Brain microvascular endothelial cell (primary cell): ENCODE measurements around the gene FBXO30.

Experiments
- DNase-seq: peaks from one replicate; pipeline ENCODE4 v3.0.0-alpha.2; 2020
- H3K27ac ChIP-seq: fragments of 250-450 bp; sonication (Bioruptor Pico); 2 replicates; pipeline ENCODE4 v1.5.1; 2020; ENCODE audit warnings: mild to moderate bottlenecking, moderate library complexity
- H3K27me3 ChIP-seq: fragments of 250-450 bp; sonication (Bioruptor Pico); replicated peaks from 2 replicates; pipeline ENCODE4 v1.5.1; 2020; ENCODE audit warnings: mild to moderate bottlenecking
- H3K36me3 ChIP-seq: fragments of 250-450 bp; sonication (Bioruptor Pico); replicated peaks from 2 replicates; pipeline ENCODE4 v1.5.1; 2020; ENCODE audit warnings: mild to moderate bottlenecking
- H3K4me3 ChIP-seq: 2 replicates; pipeline ENCODE4 v1.5.1; 2011; ENCODE audit warnings: low read depth, mild to moderate bottlenecking, control low read depth, low read length, moderate library complexity
- CTCF ChIP-seq: IDR thresholded peaks from 2 replicates; pipeline ENCODE4 v1.5.1; 2011; ENCODE audit warnings: low read depth, mild to moderate bottlenecking, moderate library complexity, low read length, control low read depth, inconsistent platforms; ENCODE audit errors: missing control alignments
- in situ Hi-C: cut with HindIII; loops from 2 replicates; pipeline ENCODE4 v1.10.0; 2017; ENCODE audit warnings: low sequenced_read_pairs, low pct_ligation_motif_present

The FBXO30 gene

GRCh38 chr6:145814501-145815308, at the start of gene FBXO30:
Gene FBXO30, minus strand, starts transcription at chr6:145814795. Its CDS starts 8,390 bp downstream, at chr6:145806405.
- in situ Hi-C loops, result no loop called here
- TF ChIP-seq CTCF, result peak; percentile 40
- DNase-seq, result peak; percentile 72

GRCh38 chr6:145863988-145864616, 49.5 kb upstream of the FBXO30 start:
- Histone ChIP-seq H3K27me3 (no peaks in the 10 kb centered on the region), H3K36me3 (no peaks in the 10 kb centered on the region), H3K27ac (no peak overlapping the region), H3K4me3 (no peak overlapping the region)
- no peak for TF ChIP-seq CTCF
- in situ Hi-C loops, result no loop called here
- DNase-seq, result no peak

More at GRCh38 chr6:145814501-145815308, at the start of gene FBXO30:
- no peaks in the 10 kb centered on the region for H3K36me3 ChIP-seq
- peak within 1 kb of the TSS; percentile 71 for H3K4me3 ChIP-seq
- no peaks in the 10 kb centered on the region for H3K27me3 ChIP-seq
- peak within 1 kb of the TSS; percentile 84 for H3K27ac ChIP-seq

GRCh38 chr6:145863366-145863765, 48.8 kb upstream of the FBXO30 start:
- DNase-seq, result no peak
- TF ChIP-seq CTCF, result no peak
- no peaks in the 10 kb centered on the region for H3K36me3 ChIP-seq
- no peak overlapping the region for H3K4me3 ChIP-seq
- H3K27me3 ChIP-seq, result no peaks in the 10 kb centered on the region
- in situ Hi-C loops, result no loop called here
- H3K27ac ChIP-seq, result no peak overlapping the region

GRCh38 chr6:145860562-145860961, 46.0 kb upstream of the FBXO30 start:
- H3K36me3 ChIP-seq, result no peaks in the 10 kb centered on the region
- no peak overlapping the region for H3K27ac ChIP-seq
- no peak for TF ChIP-seq CTCF
- in situ Hi-C loops, result no loop called here
- H3K4me3 ChIP-seq, result no peak overlapping the region
- DNase-seq, result no peak
- H3K27me3 ChIP-seq, result no peaks in the 10 kb centered on the region

- H3K27me3 ChIP-seq, result no peaks in the 10 kb centered on the region
- TF ChIP-seq CTCF, result no peak
- no peak for DNase-seq
- in situ Hi-C loops, result no loop called here
- no peak overlapping the region for H3K4me3 ChIP-seq
- no peaks in the 10 kb centered on the region for H3K36me3 ChIP-seq
- H3K27ac ChIP-seq, result no peak overlapping the region
Measured at GRCh38 chr6:145850671-145851070, 36.1 kb upstream of the FBXO30 start.
